Stimulated activated CD8-positive, alpha-beta memory T cell treated with anti-CD3 and anti-CD28 coated beads, Interleukin-12 subunit alpha, Interleukin-12 subunit beta, amount 100 ng/mL, for 1 hour (primary cell): ENCODE results near the gene DNAH17.

Experiments used
- DNase-seq: peaks from one replicate; pipeline ENCODE4 v3.0.0-alpha.2; 2020; ENCODE audit warnings: low read depth

DNAH17 gene

DNA sequence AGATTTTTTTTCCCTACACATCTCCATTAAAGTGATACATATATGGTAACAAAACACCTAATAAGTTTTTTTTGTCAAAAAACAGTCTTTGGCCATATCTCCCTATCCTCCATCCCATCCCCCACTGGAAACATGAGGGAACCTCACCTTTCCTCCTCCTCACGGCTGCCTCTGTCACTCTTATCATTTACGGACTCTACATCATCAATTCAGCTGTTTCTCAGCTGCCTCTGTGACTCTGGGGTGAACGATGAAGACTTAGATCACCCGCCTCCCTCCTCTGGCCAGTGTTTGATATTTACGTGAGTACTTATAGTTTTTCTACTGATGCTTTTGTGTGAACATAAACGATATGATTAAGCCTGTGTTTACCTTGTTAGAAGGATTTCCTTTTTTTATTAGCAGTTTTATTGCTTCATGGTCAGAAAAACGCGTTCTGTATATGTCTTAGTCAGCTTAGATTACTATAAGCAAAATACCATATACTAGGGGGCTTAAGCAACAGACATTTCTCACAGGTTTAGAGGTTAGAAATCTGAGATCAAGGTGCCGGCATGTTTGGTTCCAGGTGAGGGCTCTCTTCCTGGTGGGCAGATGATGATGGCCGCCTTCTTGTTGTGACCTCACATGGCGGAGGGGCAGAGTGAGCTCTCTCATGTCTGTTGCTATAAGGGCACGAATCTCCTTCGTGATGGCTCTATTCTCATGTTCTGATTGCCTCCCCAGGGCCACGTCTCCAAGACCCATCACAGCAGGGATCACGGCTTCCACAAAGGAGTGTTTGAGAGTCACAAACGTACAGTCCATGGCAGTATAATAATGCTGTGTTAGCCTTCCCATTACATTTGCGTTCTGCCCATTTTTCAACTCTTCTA is 32.1 kb downstream of the DNAH17 start:
- no peak for DNase-seq

GRCh38 chr17:78541488-78542206 is 35.5 kb downstream of the DNAH17 start:
- no peak for DNase-seq

GRCh38 chr17:78539781-78540180 is 37.4 kb downstream of the DNAH17 start:
- no peak for DNase-seq

GRCh38 chr17:78538033-78538776 is 39.0 kb downstream of the DNAH17 start:
- no peak for DNase-seq

DNA sequence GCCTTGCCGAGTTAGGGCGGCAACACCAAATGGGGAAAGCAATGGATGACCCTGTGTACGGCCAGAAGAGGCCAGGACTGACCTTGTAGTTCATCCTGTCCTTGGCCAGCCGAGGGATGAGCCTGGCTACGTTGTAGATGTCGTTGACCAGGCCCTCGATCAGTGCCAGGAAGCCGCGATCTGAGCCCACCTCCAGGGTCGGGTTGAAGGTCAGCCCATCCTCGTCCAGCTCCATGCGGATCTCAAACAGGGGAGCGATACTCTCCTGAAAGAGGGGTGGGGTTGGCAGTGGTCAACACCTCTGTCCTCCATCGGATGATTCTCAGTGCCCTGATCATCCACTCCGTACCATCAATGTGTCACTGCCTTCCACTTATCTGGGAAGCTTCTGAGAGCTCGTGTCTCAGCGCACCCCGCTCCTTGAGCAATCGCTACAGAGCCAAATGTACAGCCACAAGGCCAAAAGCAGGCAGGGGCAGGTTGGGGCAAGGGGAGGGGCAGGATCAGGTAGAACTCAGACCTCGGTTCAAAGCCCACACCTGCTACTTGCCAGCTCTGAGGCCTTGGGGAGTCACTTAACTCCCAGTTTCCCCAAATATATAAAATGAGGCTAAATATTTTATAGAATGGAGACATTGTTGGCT is 39.9 kb downstream of the DNAH17 start:
- DNase-seq, result no peak

- DNase-seq, result no peak
These were observed 41.7 kb downstream of the DNAH17 start for GRCh38 chr17:78535273-78536197.

- no peak for DNase-seq
These were observed 42.5 kb downstream of the DNAH17 start for GRCh38 chr17:78534492-78535272.

- DNase-seq, result no peak
These were observed 44.1 kb downstream of the DNAH17 start for GRCh38 chr17:78532922-78533640.

DNA sequence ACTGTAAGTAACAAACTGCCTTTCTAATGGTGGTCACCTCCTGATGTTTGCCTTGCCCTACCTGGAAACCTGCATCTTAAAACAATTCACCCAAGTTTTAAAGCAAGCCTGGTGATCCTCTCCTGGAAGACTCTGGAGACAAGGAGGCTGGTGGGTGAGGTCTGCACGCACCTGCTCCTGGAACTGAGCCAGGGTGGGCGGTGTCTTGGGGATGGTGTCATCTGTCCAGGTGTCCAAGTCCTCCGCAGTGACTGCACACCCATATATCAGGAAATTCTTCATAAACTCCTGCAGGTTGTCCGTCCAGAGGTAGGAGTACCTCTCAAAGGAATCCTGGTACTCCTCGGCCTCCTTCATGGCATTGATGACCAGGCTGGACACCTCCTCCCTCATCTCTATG is 44.9 kb downstream of the DNAH17 start:
- DNase-seq, result no peak

GRCh38 chr17:78530675-78531074 is 46.5 kb downstream of the DNAH17 start:
- DNase-seq, result no peak

DNA sequence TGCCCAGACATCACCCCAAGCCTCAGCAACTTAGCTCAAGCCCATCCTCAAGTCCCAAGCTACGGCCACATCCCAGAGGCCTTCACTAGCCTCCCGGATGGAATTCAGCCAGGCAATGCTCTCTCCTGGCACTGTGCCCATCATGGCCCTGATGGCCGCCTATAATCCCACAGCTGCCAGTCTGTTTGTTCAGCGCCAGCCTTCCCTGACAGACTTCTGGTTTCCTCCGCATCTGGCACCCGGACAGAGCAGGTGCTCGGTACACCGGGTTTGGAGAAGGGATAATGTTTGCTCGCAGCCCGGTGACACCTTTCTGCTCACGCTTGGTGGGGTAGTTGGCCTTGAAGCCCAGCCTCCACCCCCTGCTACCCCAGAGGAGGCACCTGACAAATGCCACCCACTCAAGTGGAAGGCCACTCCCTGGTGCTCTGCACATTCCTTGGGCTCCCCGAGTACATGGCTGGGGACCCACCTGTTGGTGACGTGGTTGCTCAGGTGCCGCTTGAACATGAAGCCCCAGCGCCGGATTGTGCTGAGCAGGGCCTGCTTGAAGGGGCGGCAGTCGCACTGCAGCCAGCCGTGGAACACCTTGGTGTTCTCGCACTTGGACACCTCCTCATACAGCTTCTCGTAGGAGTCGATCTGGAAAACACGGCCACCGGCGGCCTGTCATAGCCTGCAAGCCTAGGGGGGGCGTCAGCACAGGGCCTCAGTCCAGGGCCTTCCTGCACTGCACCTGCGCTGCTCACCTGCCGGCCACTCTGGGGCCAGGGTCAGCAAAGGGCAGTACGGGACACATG is 47.1 kb downstream of the DNAH17 start:
- no peak for DNase-seq

DNA sequence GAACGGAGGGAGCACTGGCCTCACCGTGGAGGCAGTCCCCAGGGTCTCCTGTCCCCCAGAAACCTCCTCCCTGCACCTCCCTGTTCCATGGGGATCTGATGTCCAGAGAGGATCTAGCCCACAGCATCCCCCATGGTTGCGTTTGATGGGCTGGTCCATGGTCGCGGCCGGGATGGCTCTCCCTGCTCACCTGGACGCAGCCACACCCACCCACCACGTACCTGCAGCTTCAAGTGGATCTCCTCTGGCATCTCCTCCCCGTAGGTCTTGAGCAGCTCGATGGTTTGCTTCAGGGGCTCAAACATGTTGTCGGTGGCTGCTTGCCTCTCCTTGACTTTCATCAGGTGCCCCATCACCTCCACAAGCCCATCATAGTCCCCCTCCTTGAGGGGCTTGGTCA is 47.9 kb downstream of the DNAH17 start:
- no peak for DNase-seq

DNA sequence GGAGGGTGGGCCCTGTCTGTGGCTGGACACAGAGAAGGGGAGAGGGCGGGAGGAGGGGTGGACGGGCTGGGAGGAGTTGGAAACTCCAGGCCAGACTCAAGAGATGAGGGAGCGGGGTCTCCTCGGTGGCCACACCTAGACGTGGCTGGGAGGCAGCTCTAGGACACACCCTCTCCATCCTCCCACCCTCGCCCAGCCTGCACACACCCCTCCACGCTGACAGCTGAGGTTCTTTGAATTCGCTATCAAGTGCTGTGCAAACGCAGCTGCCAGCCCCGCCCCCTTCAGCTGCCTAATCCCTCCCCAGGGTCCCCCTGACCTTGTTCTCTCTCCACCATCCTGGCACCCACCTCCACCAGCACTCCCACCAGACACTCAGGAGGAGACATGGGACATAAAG is 48.7 kb downstream of the DNAH17 start:
- no peak for DNase-seq

DNA sequence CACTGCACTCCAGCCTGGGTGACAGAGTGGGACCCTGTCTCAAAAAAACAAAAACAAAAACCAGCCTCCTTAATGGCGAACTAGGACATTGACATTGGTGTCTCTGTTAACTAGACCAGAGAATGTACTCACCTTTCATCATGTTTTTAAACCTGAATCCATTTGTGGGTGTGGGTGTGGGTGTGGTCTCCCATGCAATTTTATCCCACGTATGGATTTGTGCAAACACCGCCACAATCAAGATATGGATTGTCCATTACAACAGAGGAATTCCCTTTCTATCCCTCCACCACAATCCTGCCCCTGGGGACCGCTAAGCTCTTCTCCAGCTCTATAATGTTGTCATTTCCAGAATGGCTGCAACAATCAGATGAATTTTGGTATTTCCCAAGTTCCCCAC is 49.9 kb downstream of the DNAH17 start:
- DNase-seq, result no peak

GRCh38 chr17:78526231-78527025 is 50.8 kb downstream of the DNAH17 start:
- DNase-seq, result no peak

DNA sequence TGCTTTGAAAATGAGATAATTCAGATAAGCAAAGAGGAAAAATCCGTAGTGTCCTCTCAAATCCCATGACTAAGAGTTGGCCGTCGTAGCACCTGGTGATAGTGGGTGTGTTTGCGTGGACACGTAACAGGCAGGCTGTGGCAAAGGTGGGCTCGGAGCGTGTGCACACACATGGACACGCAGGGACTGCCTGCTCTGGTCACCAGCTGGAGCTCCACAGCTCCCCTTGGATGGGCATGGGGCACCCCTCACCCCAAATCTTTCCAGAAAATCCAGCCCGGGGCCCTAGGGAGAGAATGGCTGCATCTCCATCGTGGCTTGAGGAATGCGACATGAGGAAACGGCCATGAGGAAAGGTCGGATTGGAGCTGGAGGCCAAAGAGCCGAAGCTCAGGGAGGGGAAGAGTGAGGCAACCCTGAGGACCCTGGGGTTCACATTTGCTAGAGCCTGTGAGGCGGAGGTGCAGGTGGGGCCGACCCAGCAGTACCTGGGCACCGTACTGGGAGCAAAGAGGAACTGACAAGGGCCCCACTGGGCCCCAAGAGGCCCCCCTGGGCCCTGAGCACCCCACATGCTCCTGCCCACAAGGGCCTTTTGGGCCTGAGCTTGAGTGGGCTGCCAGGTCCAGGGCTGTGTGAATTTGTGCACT is 51.6 kb downstream of the DNAH17 start:
- DNase-seq, result no peak

GRCh38 chr17:78524870-78525510 is 52.2 kb downstream of the DNAH17 start:
- no peak for DNase-seq
